ENCODE data around the gene TULP4.
"Not testable (repeated sequence)": the region's sequence is repeated elsewhere in the genome, so short reads cannot be mapped to it uniquely, and the experiment has no call there.

TULP4 gene

GRCh38 chr6:158471339-158471738, 159.1 kb downstream of the TULP4 start:
- no peak overlapping the region for H3K4me3 ChIP-seq (ENCODE audit: control insufficient read depth, low read depth, low read length)
- TF ChIP-seq CTCF (IDR thresholded peaks at IDR 0.05; ENCODE audit: control insufficient read depth, insufficient read depth, low read depth, low read length, missing control alignments): no peak
- no peak for DNase-seq (ENCODE audit: low read depth)

- no peak overlapping the region for H3K4me3 ChIP-seq (ENCODE audit: control insufficient read depth, low read depth, low read length)
- no peak for DNase-seq (ENCODE audit: low read depth)
- TF ChIP-seq CTCF (IDR thresholded peaks at IDR 0.05; ENCODE audit: control insufficient read depth, insufficient read depth, low read depth, low read length, missing control alignments): no peak
Measured at GRCh38 chr6:158472447-158472846, 160.2 kb downstream of the TULP4 start.

- no peak for DNase-seq (ENCODE audit: low read depth)
- no peak overlapping the region for H3K4me3 ChIP-seq (ENCODE audit: control insufficient read depth, low read depth, low read length)
- no peak for TF ChIP-seq CTCF (IDR thresholded peaks at IDR 0.05; ENCODE audit: control insufficient read depth, insufficient read depth, low read depth, low read length, missing control alignments)
Measured at GRCh38 chr6:158474961-158475343, 162.7 kb downstream of the TULP4 start.

GRCh38 chr6:158475344-158476302, 163.4 kb downstream of the TULP4 start:
- no peak overlapping the region for H3K4me3 ChIP-seq (ENCODE audit: control insufficient read depth, low read depth, low read length)
- no peak for TF ChIP-seq CTCF (IDR thresholded peaks at IDR 0.05; ENCODE audit: control insufficient read depth, insufficient read depth, low read depth, low read length, missing control alignments)
- peak; percentile 64 for DNase-seq (ENCODE audit: low read depth)

- no peak overlapping the region for H3K4me3 ChIP-seq (ENCODE audit: control insufficient read depth, low read depth, low read length)
- DNase-seq (ENCODE audit: low read depth): no peak
- TF ChIP-seq CTCF (IDR thresholded peaks at IDR 0.05; ENCODE audit: control insufficient read depth, insufficient read depth, low read depth, low read length, missing control alignments): no peak
Measured at GRCh38 chr6:158476389-158476788, 164.1 kb downstream of the TULP4 start.

GRCh38 chr6:158477722-158478121, 165.5 kb downstream of the TULP4 start:
- DNase-seq (ENCODE audit: low read depth); H3K4me3 ChIP-seq (ENCODE audit: control insufficient read depth, low read depth, low read length): not testable (repeated sequence)

GRCh38 chr6:158480989-158481388, 168.7 kb downstream of the TULP4 start:
- H3K4me3 ChIP-seq (ENCODE audit: control insufficient read depth, low read depth, low read length): no peak overlapping the region
- no peak for TF ChIP-seq CTCF (IDR thresholded peaks at IDR 0.05; ENCODE audit: control insufficient read depth, insufficient read depth, low read depth, low read length, missing control alignments)
- DNase-seq (ENCODE audit: low read depth): no peak
